ENCODE results near the gene CNOT1. TPM values are rescaled to one million over a fixed set of nuclear protein-coding genes. Genes with fewer than 3 reads are reported as not detected.

CNOT1 gene
- total and polyA plus RNA-seq, 4 donors = 34.0 to 131 (median 78.5) TPM

DNA sequence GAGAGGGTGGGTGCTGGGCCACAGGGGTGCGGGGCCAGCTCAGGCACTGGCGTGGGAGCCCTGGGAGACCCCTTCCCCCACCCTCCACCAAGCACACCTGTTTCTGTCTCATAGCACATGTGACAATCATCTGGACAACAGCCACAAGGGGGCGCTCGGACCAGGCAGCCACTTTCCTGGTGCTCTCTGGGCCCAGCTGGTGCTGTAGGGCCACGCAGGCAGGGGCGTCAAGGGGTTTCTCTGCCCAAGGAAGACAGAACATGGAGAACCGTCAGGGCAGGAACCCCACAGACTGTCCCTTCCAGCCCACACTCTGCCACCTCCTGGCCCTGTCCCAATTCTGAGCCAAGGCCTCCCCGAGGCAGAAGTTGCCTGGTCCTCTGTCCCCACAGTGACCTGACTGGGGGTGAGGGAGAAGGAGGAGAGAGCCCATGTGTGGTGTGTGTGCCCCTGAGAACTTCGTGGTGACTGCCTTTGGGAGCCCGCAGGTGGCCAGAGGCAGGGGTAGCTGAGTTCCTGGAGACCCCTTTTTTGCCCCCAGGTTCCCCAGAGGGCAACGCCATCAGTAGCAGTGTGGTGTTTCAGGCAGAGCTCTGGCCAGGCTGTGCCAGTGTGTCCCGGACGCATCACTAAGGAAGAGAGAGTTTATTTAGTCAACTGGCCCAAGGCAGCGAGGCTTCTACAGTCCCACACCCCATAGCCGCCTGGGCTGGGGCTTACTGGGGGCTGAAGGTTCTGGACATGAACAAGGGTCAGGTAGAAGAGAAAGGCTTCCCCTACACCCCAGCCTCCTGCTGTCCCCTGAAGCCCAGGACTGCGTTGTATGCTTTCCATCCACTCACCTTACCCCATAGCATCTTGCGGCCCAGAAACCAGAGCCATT lies 117.5 kb downstream of the CNOT1 start:
- peaks cover 0 to 3% (median 2%) of the 10 kb centered on the region in 4 donors for H3K36me3 ChIP-seq (ENCODE audit: control insufficient read depth in 4 of 4, insufficient read depth in 3 of 4, low read depth in 1 of 4, low read length in 3 of 4)
- H3K4me1 ChIP-seq (ENCODE audit: control insufficient read depth in 4 of 4, insufficient read depth in 4 of 4, low read length in 3 of 4) = peaks cover 9 to 31% (median 20%) of the 10 kb centered on the region in 4 donors
- H3K27ac ChIP-seq (ENCODE audit: low read depth in 1 of 2, low read length in 2 of 2) = no peak overlapping the region
- 56% methylated on average over 17 of the region's 17 CpGs for WGBS
- H3K9me3 ChIP-seq (ENCODE audit: control insufficient read depth in 4 of 4, low read length in 3 of 4) = no peaks in the 10 kb centered on the region
- H3K27me3 ChIP-seq (ENCODE audit: control insufficient read depth in 4 of 4, insufficient read depth in 4 of 4, low read length in 3 of 4) = no peaks in the 10 kb centered on the region
- no peak overlapping the region for H3K4me3 ChIP-seq (ENCODE audit: low read depth in 1 of 3, low read length in 3 of 3)
- TF ChIP-seq NR2F2 (IDR thresholded peaks at IDR 0.05) = no peak
- TF ChIP-seq, protein P1, sequence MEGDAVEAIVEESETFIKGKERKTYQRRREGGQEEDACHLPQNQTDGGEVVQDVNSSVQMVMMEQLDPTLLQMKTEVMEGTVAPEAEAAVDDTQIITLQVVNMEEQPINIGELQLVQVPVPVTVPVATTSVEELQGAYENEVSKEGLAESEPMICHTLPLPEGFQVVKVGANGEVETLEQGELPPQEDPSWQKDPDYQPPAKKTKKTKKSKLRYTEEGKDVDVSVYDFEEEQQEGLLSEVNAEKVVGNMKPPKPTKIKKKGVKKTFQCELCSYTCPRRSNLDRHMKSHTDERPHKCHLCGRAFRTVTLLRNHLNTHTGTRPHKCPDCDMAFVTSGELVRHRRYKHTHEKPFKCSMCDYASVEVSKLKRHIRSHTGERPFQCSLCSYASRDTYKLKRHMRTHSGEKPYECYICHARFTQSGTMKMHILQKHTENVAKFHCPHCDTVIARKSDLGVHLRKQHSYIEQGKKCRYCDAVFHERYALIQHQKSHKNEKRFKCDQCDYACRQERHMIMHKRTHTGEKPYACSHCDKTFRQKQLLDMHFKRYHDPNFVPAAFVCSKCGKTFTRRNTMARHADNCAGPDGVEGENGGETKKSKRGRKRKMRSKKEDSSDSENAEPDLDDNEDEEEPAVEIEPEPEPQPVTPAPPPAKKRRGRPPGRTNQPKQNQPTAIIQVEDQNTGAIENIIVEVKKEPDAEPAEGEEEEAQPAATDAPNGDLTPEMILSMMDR (IDR thresholded peaks at IDR 0.05; ENCODE audit: low read depth, low read length, missing input control) = peak; percentile 51
- no peak for TF ChIP-seq HNF4G (IDR thresholded peaks at IDR 0.05)
- TF ChIP-seq RAD21 (IDR thresholded peaks at IDR 0.05) = peak; percentile 71 to 82
- TF ChIP-seq TAF1 (conservative IDR thresholded peaks at IDR 0.05) = no peak
- TF ChIP-seq EGR1 (IDR thresholded peaks at IDR 0.05; ENCODE audit: low read depth in 2 of 2) = no peak
- TF ChIP-seq, protein P2, sequence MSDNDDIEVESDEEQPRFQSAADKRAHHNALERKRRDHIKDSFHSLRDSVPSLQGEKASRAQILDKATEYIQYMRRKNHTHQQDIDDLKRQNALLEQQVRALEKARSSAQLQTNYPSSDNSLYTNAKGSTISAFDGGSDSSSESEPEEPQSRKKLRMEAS (IDR thresholded peaks at IDR 0.05) = no peak
- no peak for TF ChIP-seq YY1 (IDR thresholded peaks at IDR 0.05)
- no peak overlapping the region for H3K9ac ChIP-seq (ENCODE audit: low read depth in 1 of 2, low read length in 2 of 2)
- peak; percentile 87 for DNase-seq (ENCODE audit: low spot score)

DNA sequence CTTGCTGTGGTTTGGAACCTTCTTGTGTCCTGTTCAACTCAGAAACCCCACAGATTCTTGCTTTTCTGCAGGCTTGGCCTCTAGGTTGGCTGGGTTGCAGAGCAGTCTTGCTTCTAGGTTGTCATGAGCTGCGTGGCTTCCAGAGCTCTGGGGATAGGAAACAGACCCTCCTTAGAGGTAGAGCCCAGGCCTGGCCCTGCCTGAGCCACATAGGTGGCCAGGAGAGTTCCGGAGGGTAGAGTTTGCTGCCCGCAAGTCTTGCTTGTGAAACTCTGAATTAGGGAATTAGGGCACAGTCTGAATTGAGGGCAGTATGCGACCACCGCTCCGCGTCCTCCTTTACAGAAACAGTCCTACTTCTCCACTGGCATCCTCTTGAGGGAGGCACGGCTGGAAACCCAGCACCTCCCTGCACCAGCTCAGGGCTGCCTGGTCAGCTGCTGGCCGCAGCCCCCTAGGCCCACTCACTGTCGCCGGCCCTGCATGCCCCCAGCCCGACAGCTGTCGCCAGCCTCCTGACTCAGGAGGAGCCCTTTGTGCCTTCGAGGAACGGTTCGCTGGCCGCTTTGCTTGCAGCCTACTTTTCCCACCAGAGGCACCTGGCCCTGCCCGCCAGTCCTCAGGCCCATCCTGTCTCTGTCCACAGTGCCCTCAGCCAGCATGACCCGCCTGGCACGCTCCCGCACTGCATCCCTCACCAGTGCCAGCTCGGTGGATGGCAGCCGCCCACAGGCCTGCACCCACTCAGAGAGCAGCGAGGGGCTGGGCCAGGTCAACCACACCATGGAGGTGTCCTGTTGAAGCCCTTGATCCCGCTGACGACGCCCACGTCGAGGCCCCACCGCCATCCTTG lies 118.6 kb downstream of the CNOT1 start:
- TF ChIP-seq RXRA (IDR thresholded peaks at IDR 0.05) (no peak), FOXA2 (IDR thresholded peaks at IDR 0.05) (no peak), YY1 (IDR thresholded peaks at IDR 0.05) (no peak)
- TF ChIP-seq, protein P3, sequence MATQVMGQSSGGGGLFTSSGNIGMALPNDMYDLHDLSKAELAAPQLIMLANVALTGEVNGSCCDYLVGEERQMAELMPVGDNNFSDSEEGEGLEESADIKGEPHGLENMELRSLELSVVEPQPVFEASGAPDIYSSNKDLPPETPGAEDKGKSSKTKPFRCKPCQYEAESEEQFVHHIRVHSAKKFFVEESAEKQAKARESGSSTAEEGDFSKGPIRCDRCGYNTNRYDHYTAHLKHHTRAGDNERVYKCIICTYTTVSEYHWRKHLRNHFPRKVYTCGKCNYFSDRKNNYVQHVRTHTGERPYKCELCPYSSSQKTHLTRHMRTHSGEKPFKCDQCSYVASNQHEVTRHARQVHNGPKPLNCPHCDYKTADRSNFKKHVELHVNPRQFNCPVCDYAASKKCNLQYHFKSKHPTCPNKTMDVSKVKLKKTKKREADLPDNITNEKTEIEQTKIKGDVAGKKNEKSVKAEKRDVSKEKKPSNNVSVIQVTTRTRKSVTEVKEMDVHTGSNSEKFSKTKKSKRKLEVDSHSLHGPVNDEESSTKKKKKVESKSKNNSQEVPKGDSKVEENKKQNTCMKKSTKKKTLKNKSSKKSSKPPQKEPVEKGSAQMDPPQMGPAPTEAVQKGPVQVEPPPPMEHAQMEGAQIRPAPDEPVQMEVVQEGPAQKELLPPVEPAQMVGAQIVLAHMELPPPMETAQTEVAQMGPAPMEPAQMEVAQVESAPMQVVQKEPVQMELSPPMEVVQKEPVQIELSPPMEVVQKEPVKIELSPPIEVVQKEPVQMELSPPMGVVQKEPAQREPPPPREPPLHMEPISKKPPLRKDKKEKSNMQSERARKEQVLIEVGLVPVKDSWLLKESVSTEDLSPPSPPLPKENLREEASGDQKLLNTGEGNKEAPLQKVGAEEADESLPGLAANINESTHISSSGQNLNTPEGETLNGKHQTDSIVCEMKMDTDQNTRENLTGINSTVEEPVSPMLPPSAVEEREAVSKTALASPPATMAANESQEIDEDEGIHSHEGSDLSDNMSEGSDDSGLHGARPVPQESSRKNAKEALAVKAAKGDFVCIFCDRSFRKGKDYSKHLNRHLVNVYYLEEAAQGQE (IDR thresholded peaks at IDR 0.05) = no peak
- DNase-seq (ENCODE audit: low spot score) = no peak
- Histone ChIP-seq H3K9me3 (ENCODE audit: control insufficient read depth in 4 of 4, low read length in 3 of 4) (no peaks in the 10 kb centered on the region), H3K4me1 (ENCODE audit: control insufficient read depth in 4 of 4, insufficient read depth in 4 of 4, low read length in 3 of 4) (peaks cover 4 to 23% (median 12%) of the 10 kb centered on the region in 4 donors), H3K4me3 (ENCODE audit: low read depth in 1 of 3, low read length in 3 of 3) (no peak overlapping the region), H3K9ac (ENCODE audit: low read depth in 1 of 2, low read length in 2 of 2) (no peak overlapping the region), H3K27me3 (ENCODE audit: control insufficient read depth in 4 of 4, insufficient read depth in 4 of 4, low read length in 3 of 4) (no peaks in the 10 kb centered on the region), H3K27ac (ENCODE audit: low read depth in 1 of 2, low read length in 2 of 2) (no peak overlapping the region), H3K36me3 (ENCODE audit: control insufficient read depth in 4 of 4, insufficient read depth in 3 of 4, low read depth in 1 of 4, low read length in 3 of 4) (no peaks in the 10 kb centered on the region)
- WGBS = 87% methylated on average over 30 of the region's 30 CpGs

Data from liver (tissue), 9 donors.